ENCODE measurements around the gene CCDC154.

The CCDC154 gene

GRCh38 chr16:1394367-1394951 lies 49.9 kb downstream of the CCDC154 start:
- H3K27ac ChIP-seq (ENCODE audit: low read depth, low read length) = no peak overlapping the region
- H2BK15ac ChIP-seq (replicated peaks; ENCODE audit: low read depth) = no peak overlapping the region
- H3K56ac ChIP-seq (ENCODE audit: low read length) = no peak overlapping the region
- no peak overlapping the region for H4K8ac ChIP-seq (ENCODE audit: low read depth, low read length)
- no peak for DNase-seq
- H3K23ac ChIP-seq (ENCODE audit: low read length) = no peak overlapping the region
- WGBS (ENCODE audit: extremely low coverage, insufficient coverage, low lambda C conversion rate) = no CpG with 5 or more reads among the region's 19 CpGs
- no peaks in the 10 kb centered on the region for H3K27me3 ChIP-seq (ENCODE audit: insufficient read depth, low read length, poor library complexity)
- no peaks in the 10 kb centered on the region for H3K36me3 ChIP-seq (ENCODE audit: control insufficient read depth, insufficient read depth, low read length)
- H2BK120ac ChIP-seq (ENCODE audit: low read depth, low read length) = no peak overlapping the region
- no peaks in the 10 kb centered on the region for H3K4me1 ChIP-seq (ENCODE audit: control insufficient read depth, low read depth, low read length)
- no peaks in the 10 kb centered on the region for H3K79me1 ChIP-seq (ENCODE audit: low read length)
- no peaks in the 10 kb centered on the region for H3K79me2 ChIP-seq (ENCODE audit: control insufficient read depth, insufficient read depth, low read length)
- no peak overlapping the region for H3K18ac ChIP-seq (ENCODE audit: low read length)
- H3K4ac ChIP-seq (ENCODE audit: low read depth, low read length) = no peak overlapping the region
- H3K9ac ChIP-seq (ENCODE audit: low read length) = no peak overlapping the region
- H4K5ac ChIP-seq (ENCODE audit: low read length) = no peak overlapping the region
- no peak overlapping the region for H2AK5ac ChIP-seq (ENCODE audit: low read length)
- no peak overlapping the region for H3K4me3 ChIP-seq (ENCODE audit: low read length)
- H2BK5ac ChIP-seq (ENCODE audit: low read length) = no peak overlapping the region
- no peak overlapping the region for H3K4me2 ChIP-seq (ENCODE audit: low read length)

GRCh38 chr16:1393613-1394176 lies 50.7 kb downstream of the CCDC154 start:
- H3K36me3 ChIP-seq (ENCODE audit: control insufficient read depth, insufficient read depth, low read length) = no peaks in the 10 kb centered on the region
- no CpG with 5 or more reads among the region's 21 CpGs for WGBS (ENCODE audit: extremely low coverage, insufficient coverage, low lambda C conversion rate)
- H2BK120ac ChIP-seq (ENCODE audit: low read depth, low read length) = no peak overlapping the region

GRCh38 chr16:1392826-1393225 lies 51.5 kb downstream of the CCDC154 start:
- H2BK15ac ChIP-seq (replicated peaks; ENCODE audit: low read depth) = no peak overlapping the region
- no peak overlapping the region for H3K23ac ChIP-seq (ENCODE audit: low read length)
- H3K18ac ChIP-seq (ENCODE audit: low read length) = no peak overlapping the region
- H3K36me3 ChIP-seq (ENCODE audit: control insufficient read depth, insufficient read depth, low read length) = no peaks in the 10 kb centered on the region
- no peak overlapping the region for H3K27ac ChIP-seq (ENCODE audit: low read depth, low read length)
- no peak overlapping the region for H2AK5ac ChIP-seq (ENCODE audit: low read length)
- no peak overlapping the region for H3K56ac ChIP-seq (ENCODE audit: low read length)
- H4K5ac ChIP-seq (ENCODE audit: low read length) = no peak overlapping the region
- WGBS (ENCODE audit: extremely low coverage, insufficient coverage, low lambda C conversion rate) = no CpG with 5 or more reads among the region's 17 CpGs
- H3K4me3 ChIP-seq (ENCODE audit: low read length) = no peak overlapping the region
- DNase-seq = no peak
- no peaks in the 10 kb centered on the region for H3K79me2 ChIP-seq (ENCODE audit: control insufficient read depth, insufficient read depth, low read length)
- H3K9ac ChIP-seq (ENCODE audit: low read length) = no peak overlapping the region
- H2BK120ac ChIP-seq (ENCODE audit: low read depth, low read length) = no peak overlapping the region
- H4K8ac ChIP-seq (ENCODE audit: low read depth, low read length) = no peak overlapping the region
- H3K4ac ChIP-seq (ENCODE audit: low read depth, low read length) = no peak overlapping the region
- H2BK5ac ChIP-seq (ENCODE audit: low read length) = no peak overlapping the region
- no peaks in the 10 kb centered on the region for H3K4me1 ChIP-seq (ENCODE audit: control insufficient read depth, low read depth, low read length)
- H3K4me2 ChIP-seq (ENCODE audit: low read length) = no peak overlapping the region
- no peaks in the 10 kb centered on the region for H3K27me3 ChIP-seq (ENCODE audit: insufficient read depth, low read length, poor library complexity)
- no peaks in the 10 kb centered on the region for H3K79me1 ChIP-seq (ENCODE audit: low read length)

More at GRCh38 chr16:1393613-1394176, 50.7 kb downstream of the CCDC154 start:
- Histone ChIP-seq H3K27me3 (ENCODE audit: insufficient read depth, low read length, poor library complexity) (no peaks in the 10 kb centered on the region), H2BK5ac (ENCODE audit: low read length) (no peak overlapping the region), H3K4me2 (ENCODE audit: low read length) (no peak overlapping the region), H3K4ac (ENCODE audit: low read depth, low read length) (no peak overlapping the region), H3K79me1 (ENCODE audit: low read length) (no peaks in the 10 kb centered on the region), H2AK5ac (ENCODE audit: low read length) (no peak overlapping the region), H3K9ac (ENCODE audit: low read length) (no peak overlapping the region), H2BK15ac (replicated peaks; ENCODE audit: low read depth) (no peak overlapping the region), H4K8ac (ENCODE audit: low read depth, low read length) (no peak overlapping the region), H3K4me3 (ENCODE audit: low read length) (no peak overlapping the region), H4K5ac (ENCODE audit: low read length) (no peak overlapping the region), H3K23ac (ENCODE audit: low read length) (no peak overlapping the region), H3K18ac (ENCODE audit: low read length) (no peak overlapping the region), H3K79me2 (ENCODE audit: control insufficient read depth, insufficient read depth, low read length) (no peaks in the 10 kb centered on the region), H3K27ac (ENCODE audit: low read depth, low read length) (no peak overlapping the region), H3K4me1 (ENCODE audit: control insufficient read depth, low read depth, low read length) (no peaks in the 10 kb centered on the region), H3K56ac (ENCODE audit: low read length) (no peak overlapping the region)
- no peak for DNase-seq

GRCh38 chr16:1390239-1390779 lies 54.0 kb downstream of the CCDC154 start:
- no peak overlapping the region for H2BK120ac ChIP-seq (ENCODE audit: low read depth, low read length)

GRCh38 chr16:1389762-1390161 lies 54.6 kb downstream of the CCDC154 start:
- H3K9ac ChIP-seq (ENCODE audit: low read length) = no peak overlapping the region
- H3K4me2 ChIP-seq (ENCODE audit: low read length) = no peak overlapping the region
- DNase-seq = no peak
- no peaks in the 10 kb centered on the region for H3K27me3 ChIP-seq (ENCODE audit: insufficient read depth, low read length, poor library complexity)
- H2BK15ac ChIP-seq (replicated peaks; ENCODE audit: low read depth) = no peak overlapping the region
- H3K27ac ChIP-seq (ENCODE audit: low read depth, low read length) = no peak overlapping the region
- no peaks in the 10 kb centered on the region for H3K4me1 ChIP-seq (ENCODE audit: control insufficient read depth, low read depth, low read length)
- no peaks in the 10 kb centered on the region for H3K79me2 ChIP-seq (ENCODE audit: control insufficient read depth, insufficient read depth, low read length)
- no peaks in the 10 kb centered on the region for H3K36me3 ChIP-seq (ENCODE audit: control insufficient read depth, insufficient read depth, low read length)
- H2BK120ac ChIP-seq (ENCODE audit: low read depth, low read length) = no peak overlapping the region
- no peak overlapping the region for H3K56ac ChIP-seq (ENCODE audit: low read length)
- H3K4ac ChIP-seq (ENCODE audit: low read depth, low read length) = no peak overlapping the region
- H4K8ac ChIP-seq (ENCODE audit: low read depth, low read length) = no peak overlapping the region
- H3K18ac ChIP-seq (ENCODE audit: low read length) = no peak overlapping the region
- H3K23ac ChIP-seq (ENCODE audit: low read length) = no peak overlapping the region
- no CpG with 5 or more reads among the region's 7 CpGs for WGBS (ENCODE audit: extremely low coverage, insufficient coverage, low lambda C conversion rate)
- no peak overlapping the region for H2BK5ac ChIP-seq (ENCODE audit: low read length)
- H4K5ac ChIP-seq (ENCODE audit: low read length) = no peak overlapping the region
- H3K4me3 ChIP-seq (ENCODE audit: low read length) = no peak overlapping the region
- no peak overlapping the region for H2AK5ac ChIP-seq (ENCODE audit: low read length)
- no peaks in the 10 kb centered on the region for H3K79me1 ChIP-seq (ENCODE audit: low read length)

More at GRCh38 chr16:1390239-1390779, 54.0 kb downstream of the CCDC154 start:
- Histone ChIP-seq H2AK5ac (ENCODE audit: low read length) (no peak overlapping the region), H4K5ac (ENCODE audit: low read length) (no peak overlapping the region), H3K9ac (ENCODE audit: low read length) (no peak overlapping the region), H3K23ac (ENCODE audit: low read length) (no peak overlapping the region), H3K79me1 (ENCODE audit: low read length) (no peaks in the 10 kb centered on the region), H3K4me2 (ENCODE audit: low read length) (no peak overlapping the region), H3K4ac (ENCODE audit: low read depth, low read length) (no peak overlapping the region), H3K36me3 (ENCODE audit: control insufficient read depth, insufficient read depth, low read length) (no peaks in the 10 kb centered on the region), H3K27ac (ENCODE audit: low read depth, low read length) (no peak overlapping the region), H3K4me1 (ENCODE audit: control insufficient read depth, low read depth, low read length) (no peaks in the 10 kb centered on the region), H2BK5ac (ENCODE audit: low read length) (no peak overlapping the region), H3K18ac (ENCODE audit: low read length) (no peak overlapping the region), H2BK15ac (replicated peaks; ENCODE audit: low read depth) (no peak overlapping the region), H3K79me2 (ENCODE audit: control insufficient read depth, insufficient read depth, low read length) (no peaks in the 10 kb centered on the region), H3K27me3 (ENCODE audit: insufficient read depth, low read length, poor library complexity) (no peaks in the 10 kb centered on the region), H3K4me3 (ENCODE audit: low read length) (no peak overlapping the region), H4K8ac (ENCODE audit: low read depth, low read length) (no peak overlapping the region), H3K56ac (ENCODE audit: low read length) (no peak overlapping the region)
- no peak for DNase-seq
- no CpG with 5 or more reads among the region's 28 CpGs for WGBS (ENCODE audit: extremely low coverage, insufficient coverage, low lambda C conversion rate)
